NCI-H1436 treated with DMSO at 0.1 percent for 48 hours (cell line): Measurements from ENCODE around the gene SERPINA5.
"Not testable (repeated sequence)": the region's sequence is repeated elsewhere in the genome, so short reads cannot be mapped to it uniquely, and the experiment has no call there.

Experiments
- DNase-seq: peaks from one replicate; lab custom pipeline; 2025; lab: John Stamatoyannopoulos, UW

Gene SERPINA5

GRCh38 chr14:94623856-94624499 lies 42.8 kb downstream of the SERPINA5 start:
- no peak for DNase-seq

DNA sequence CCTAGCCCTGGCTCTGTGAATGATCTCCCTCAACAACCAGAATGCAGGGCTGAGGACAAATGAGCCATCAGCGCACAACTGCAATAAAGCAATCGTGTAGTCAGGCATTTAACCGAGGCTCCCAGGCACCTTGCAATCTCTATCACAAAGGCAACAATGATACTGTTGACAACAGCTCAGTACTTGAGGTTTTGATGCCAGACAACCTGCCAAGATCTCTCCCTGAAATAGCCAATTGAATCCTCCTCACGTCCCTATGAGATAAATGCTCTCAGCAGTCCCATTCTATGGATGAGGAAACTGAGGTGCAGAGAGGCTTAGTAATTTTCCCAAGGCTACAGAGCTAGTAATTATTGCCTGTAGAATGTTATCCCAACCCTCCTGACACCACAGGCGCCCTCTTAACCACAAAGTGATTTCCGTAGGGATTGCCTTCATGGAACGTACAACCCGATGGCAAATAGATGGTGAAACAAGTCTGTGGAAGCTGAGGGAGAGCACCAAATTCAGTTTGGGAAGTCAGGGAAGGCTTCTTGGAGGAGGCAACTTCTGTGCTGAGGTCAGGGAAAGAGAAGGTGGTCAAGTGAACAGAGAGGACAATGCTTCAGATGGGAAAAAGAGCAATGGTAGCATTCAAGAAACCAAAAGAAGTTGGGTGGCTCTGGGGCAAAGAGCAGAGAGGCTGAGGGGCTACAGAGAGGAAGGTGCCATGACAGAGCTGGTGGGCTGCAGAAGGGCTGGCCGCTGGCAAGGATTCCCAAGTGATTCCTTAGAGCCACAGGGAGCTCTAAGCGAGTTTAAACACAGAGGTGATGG lies 43.5 kb downstream of the SERPINA5 start:
- DNase-seq = no peak

DNA sequence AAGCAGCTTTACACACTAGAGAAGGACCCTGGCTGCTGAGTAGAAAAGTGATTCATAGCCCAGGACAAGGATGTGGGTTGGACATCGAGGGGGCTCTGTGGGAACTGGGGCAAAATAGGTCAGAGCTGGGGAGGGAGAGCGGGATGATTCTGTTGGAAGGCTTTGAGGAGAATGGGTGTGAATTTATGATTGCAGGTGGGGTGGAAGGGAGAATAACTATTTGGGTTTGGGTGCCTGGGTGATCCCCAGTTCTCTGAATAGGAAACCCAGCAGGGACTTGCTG lies 44.1 kb downstream of the SERPINA5 start:
- DNase-seq = no peak

DNA sequence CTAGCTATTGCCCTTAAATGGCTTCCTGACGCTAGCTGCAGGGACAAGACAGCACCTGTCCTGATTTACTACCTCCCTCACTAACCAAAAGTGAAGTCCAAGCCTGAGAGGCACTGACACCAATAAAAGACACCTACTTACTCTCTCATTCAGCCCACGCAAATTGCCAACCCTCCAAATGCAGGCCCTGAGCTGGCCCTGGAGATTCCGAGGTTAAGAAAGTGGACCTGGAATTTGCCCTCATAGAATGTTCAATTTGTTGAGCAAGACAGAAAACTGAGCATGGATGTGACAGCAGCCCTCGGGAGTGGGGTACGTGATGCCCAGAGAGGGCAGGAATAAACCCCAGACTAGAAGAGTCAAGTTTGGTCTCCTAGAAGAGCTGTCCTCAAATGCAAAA lies 47.4 kb downstream of the SERPINA5 start:
- DNase-seq = no peak

DNA sequence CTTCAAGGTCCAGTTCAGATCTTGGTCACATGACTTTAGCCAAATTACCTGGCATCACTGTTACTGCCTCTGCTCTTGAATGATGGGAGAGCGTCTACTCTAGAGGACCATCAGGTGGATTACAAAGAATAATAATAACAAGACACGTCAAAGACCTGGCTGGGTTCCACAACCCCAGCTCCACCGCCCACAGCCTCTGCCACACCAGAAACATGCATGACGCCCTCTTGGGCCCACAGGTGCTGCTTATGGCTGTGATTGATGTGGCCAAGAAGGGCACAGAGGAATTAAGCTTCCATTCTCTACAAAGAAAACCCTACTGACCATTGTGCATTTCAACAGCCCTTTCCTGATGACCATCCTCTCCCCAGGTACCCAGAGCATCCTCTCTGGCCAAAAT lies 49.2 kb downstream of the SERPINA5 start:
- DNase-seq = no peak

DNA sequence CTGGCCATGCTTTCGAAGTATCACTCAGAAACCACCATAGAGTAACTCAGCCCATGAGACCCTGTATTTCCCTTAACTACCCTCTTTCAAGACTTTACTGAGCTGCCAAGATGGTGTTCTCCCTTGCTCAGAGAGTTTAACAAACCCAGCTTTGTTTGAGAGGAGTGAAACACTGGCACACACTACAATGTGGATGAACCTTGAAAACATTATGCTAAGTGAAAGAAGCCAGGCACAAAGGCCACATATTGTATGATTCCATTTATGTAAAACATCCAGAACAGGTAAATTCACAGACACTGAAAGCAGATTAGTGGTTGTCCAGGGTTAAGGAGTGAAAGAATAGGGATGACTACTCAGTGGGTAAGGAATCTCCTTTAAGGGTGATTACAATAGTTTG lies 49.8 kb downstream of the SERPINA5 start:
- DNase-seq = no peak

GRCh38 chr14:94631536-94632304 lies 50.5 kb downstream of the SERPINA5 start:
- no peak for DNase-seq

GRCh38 chr14:94632305-94632590 lies 51.0 kb downstream of the SERPINA5 start:
- DNase-seq = no peak

- DNase-seq = no peak
These were observed 51.9 kb downstream of the SERPINA5 start for GRCh38 chr14:94633121-94633520.

DNA sequence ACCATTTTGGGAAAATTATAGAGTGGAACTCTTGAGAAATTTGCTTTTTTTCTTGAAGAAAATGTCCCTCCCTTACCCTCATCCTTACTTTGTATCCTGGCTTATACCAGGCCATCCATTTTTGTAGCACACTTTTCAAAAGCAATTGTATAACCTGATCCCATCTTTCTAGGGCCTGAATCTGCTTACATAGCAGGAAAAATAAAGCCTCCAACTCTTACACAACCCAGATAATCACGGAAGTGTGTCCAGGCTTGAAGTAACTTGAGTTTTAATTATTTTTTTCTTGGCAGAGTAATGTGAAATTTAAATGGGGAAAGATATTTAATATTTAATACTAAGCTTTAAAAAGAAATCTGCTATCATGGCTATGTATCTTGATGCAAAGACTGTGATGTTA lies 53.9 kb downstream of the SERPINA5 start:
- DNase-seq = no peak

DNA sequence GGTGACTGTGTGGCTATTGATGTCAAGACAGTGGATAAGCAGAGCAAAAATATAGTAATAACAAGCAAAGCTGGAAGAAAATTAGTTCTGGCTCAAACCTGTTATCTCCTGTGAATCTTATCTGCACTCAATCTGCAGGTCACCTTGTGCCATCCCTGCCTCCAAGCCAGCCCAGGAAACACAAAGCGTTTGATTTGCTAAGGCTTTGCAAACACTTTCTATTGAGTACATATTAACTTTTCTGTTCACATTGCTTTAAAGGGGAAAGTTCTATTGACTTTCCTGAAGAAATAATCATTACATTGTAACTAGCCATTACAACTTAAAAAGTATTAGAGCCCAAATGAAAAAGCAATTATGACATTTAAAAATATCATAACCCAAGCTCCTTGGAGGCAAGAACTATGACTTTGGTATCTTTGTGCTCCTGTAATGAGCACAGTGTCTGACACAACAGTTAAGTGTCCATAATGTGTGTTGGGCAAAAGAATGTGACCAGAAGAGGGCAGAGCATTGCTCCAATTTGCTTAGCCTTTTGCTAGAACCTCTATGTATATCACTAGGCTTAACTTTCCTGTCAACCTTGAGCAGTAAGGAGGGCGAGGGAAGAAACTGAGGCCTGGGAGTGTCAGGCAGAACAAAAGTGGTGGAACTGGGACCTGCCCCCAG lies 55.7 kb downstream of the SERPINA5 start:
- DNase-seq = no peak

DNA sequence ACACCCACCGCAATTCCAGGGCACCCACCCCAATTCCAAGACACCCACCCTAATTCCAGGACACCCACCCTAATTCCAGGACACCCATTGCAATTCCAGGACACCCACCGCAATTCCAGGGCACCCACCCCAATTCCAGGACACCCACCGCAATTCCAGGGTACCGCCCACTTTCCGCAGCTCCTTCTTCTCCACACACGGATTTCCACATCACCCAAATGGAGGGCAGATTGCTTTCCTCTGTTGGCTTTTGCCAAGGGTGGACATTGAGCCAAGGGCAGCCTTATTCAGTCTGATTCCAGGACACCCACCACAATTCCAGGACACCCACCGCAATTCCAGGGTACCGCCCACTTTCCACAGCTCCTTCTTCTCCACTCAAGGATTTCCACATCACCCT lies 56.6 kb downstream of the SERPINA5 start:
- DNase-seq = not testable (repeated sequence)

DNA sequence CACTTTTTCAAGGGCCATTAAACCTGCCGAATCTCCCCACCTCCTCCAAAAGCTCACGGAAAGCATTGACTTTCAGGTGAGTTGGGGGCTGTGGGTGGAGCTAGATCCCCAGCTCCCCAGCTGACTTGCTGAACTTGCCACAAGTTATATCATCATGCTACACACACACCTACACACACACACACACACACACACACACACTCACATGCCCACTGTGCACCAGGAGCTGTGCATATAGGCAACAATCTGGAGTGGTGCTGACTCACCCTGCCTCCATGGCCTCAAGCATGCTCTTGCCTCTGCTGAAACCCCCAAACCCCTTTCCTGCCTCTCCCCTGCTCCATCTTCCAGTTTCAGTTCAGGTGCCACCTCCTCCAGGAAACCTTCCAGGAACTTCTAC lies 57.1 kb downstream of the SERPINA5 start:
- no peak for DNase-seq

DNA sequence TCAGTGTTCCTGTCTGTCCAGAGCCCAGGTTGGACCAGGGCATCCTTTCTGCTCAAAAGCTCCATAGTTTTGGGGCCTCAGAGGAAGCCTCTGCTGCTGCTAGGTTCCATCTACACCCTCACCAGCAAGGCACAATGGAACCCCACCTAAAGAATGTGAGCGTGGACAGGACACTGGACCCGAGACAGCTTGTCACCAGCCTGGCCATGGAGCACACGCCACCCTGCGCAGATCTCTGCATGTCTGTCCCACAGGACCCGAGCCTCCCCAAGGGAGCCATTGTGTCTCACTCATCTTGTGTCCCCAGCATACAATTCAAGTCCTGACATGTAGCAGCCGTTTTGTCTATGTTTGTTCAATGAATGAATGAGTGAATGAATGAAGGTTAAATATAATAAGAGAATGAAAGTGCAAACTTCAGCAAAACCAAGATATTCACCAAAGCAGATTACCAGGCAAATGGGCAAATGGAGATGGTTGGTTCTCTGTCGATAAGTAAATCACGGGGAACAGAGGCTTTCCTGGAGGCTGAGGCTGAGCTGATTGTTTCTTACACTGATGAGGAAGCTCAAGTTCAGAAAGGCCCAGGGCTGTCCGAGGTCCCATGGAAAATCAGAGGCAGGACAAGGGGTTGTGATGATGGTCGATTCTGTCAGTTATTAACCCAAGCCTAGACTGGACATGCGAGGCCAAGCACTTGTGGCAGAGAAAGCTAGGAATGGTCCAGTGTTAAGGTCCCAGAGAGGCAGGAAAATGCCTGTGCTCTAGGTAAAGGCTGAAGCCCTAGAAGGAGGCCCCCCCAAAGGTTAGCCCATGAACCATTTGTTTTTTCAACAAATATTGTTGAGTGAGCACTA lies 58.0 kb downstream of the SERPINA5 start:
- no peak for DNase-seq

- DNase-seq = no peak
These were observed 59.8 kb downstream of the SERPINA5 start for GRCh38 chr14:94640721-94641631.

DNA sequence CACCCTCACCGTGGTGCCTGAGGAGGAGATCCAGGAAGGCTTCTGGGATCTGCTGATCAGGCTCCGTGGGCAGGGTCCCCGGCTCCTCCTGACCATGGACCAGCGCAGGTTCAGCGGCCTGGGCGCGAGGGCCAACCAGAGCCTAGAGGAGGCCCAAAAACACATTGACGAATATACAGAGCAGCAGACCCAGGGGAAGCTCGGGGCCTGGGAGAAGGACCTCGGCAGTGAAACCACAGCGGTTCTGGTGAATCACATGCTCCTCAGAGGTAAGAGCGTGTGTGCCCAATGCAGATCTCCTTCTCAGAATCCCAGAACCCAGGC lies 60.4 kb downstream of the SERPINA5 start:
- no peak for DNase-seq
